CD1c-positive myeloid dendritic cell (primary cell): ENCODE results near the gene PCDH11X.
"Not testable (repeated sequence)": the region's sequence is repeated elsewhere in the genome, so short reads cannot be mapped to it uniquely, and the experiment has no call there.

Experiments used
- DNase-seq: peaks from one replicate; pipeline ENCODE4 v3.0.0-alpha.2; 2016; ENCODE audit errors: extremely low spot score

Gene PCDH11X

GRCh38 chrX:91779135-91779534 is at the start of gene PCDH11X:
TSS of gene PCDH11X (plus strand) at chrX:91779375. CDS start at chrX:91835505, 56,130 bp downstream.
- not testable (repeated sequence) for DNase-seq

- DNase-seq = not testable (repeated sequence)
Measured at GRCh38 chrX:91747446-91747845, 31.7 kb upstream of the PCDH11X start.

- DNase-seq = not testable (repeated sequence)
Measured at GRCh38 chrX:91753022-91753421, 26.2 kb upstream of the PCDH11X start.

GRCh38 chrX:91770619-91771488 is 8.3 kb upstream of the PCDH11X start:
- not testable (repeated sequence) for DNase-seq

- not testable (repeated sequence) for DNase-seq
Measured at GRCh38 chrX:91773943-91774342, 5.2 kb upstream of the PCDH11X start.

- not testable (repeated sequence) for DNase-seq
Measured at GRCh38 chrX:91780008-91780407, 833 bp downstream of the PCDH11X start.

GRCh38 chrX:91780698-91781097 is 1.5 kb downstream of the PCDH11X start:
- not testable (repeated sequence) for DNase-seq

GRCh38 chrX:91781553-91782298 is 2.6 kb downstream of the PCDH11X start:
- DNase-seq = not testable (repeated sequence)

- DNase-seq = not testable (repeated sequence)
Measured at GRCh38 chrX:91782825-91783224, 3.6 kb downstream of the PCDH11X start.

- DNase-seq = not testable (repeated sequence)
Measured at GRCh38 chrX:91817537-91817936, 38.4 kb downstream of the PCDH11X start.

- DNase-seq = not testable (repeated sequence)
Measured at GRCh38 chrX:91825321-91825720, 46.1 kb downstream of the PCDH11X start.
